Natural killer cell (primary cell): ENCODE measurements around the gene STK11IP. TPM values are rescaled to one million over a fixed set of nuclear protein-coding genes. Genes with fewer than 3 reads are reported as not detected.

Source experiments
- ATAC-seq, 3 donors: fragments of 150-1000 bp in 2 of 3; fragments of 200-7000 bp in 1 of 3; cut with Tn5 transposase; 1 replicate in 1 of 3; 2 replicates in 2 of 3; pipeline ENCODE4 v1.10.0; 2021; ENCODE audit warnings: mild to moderate bottlenecking in 2 of 3, moderate library complexity in 2 of 3
- DNase-seq, 2 donors: peaks; one replicate each; pipeline versions ENCODE4 v3.0.0 to v3.0.0-alpha.2; 2013 to 2021; ENCODE audit warnings: mixed read lengths in 1 of 2
- H3K27ac ChIP-seq: one replicate; pipeline ENCODE4 v1.5.1; 2013; ENCODE audit warnings: mild to moderate bottlenecking, low read length
- H3K27me3 ChIP-seq: one replicate; pipeline ENCODE4 v1.6.1; 2013; ENCODE audit warnings: low read length; ENCODE audit not compliant: control insufficient read depth, insufficient read depth
- H3K36me3 ChIP-seq: one replicate; pipeline ENCODE4 v1.6.1; 2013; ENCODE audit warnings: low read length; ENCODE audit not compliant: control insufficient read depth, insufficient read depth
- H3K4me1 ChIP-seq: one replicate; pipeline ENCODE4 v1.6.1; 2013; ENCODE audit warnings: low read length; ENCODE audit not compliant: control insufficient read depth, insufficient read depth
- H3K4me3 ChIP-seq: one replicate; pipeline ENCODE4 v1.5.1; 2013; ENCODE audit warnings: low read length
- H3K9me3 ChIP-seq: one replicate; pipeline ENCODE4 v1.6.1; 2013; ENCODE audit warnings: low read length; ENCODE audit not compliant: control insufficient read depth, insufficient read depth
- H3K27ac Mint-ChIP-seq, 2 donors: one replicate each; pipeline ENCODE4 v1.8.0; 2022; ENCODE audit warnings: mild to moderate bottlenecking in 2 of 2, mixed read lengths in 2 of 2, moderate library complexity in 1 of 2
- H3K27me3 Mint-ChIP-seq, 2 donors: one replicate each; pipeline ENCODE4 v1.8.0; 2022; ENCODE audit warnings: low read depth in 2 of 2, mixed read lengths in 2 of 2
- H3K36me3 Mint-ChIP-seq: one replicate; pipeline ENCODE4 v1.8.0; 2022; ENCODE audit warnings: mixed read lengths
- H3K4me1 Mint-ChIP-seq, 2 donors: one replicate each; pipeline ENCODE4 v1.8.0; 2022; ENCODE audit warnings: mixed read lengths in 2 of 2
- H3K4me3 Mint-ChIP-seq: one replicate; pipeline ENCODE4 v1.8.0; 2022; ENCODE audit warnings: mild to moderate bottlenecking, moderate library complexity, mixed read lengths
- H3K9me3 Mint-ChIP-seq, 2 donors: one replicate each; pipeline ENCODE4 v1.8.0; 2022; ENCODE audit warnings: mixed read lengths in 2 of 2
- CTCF ChIP-seq: fragments of 200-600 bp; IDR thresholded peaks from one replicate; pipeline ENCODE4 v1.8.0; 2022; ENCODE audit warnings: antibody characterized with exemption
- WGBS: methylation state at CpG from one replicate; pipeline ENCODE4 v1.1.7; 2013; ENCODE audit warnings: missing lambda C conversion rate; ENCODE audit not compliant: insufficient coverage; 5-methylcytosine and 5-hydroxymethylcytosine counted together
- intact Hi-C: fragments of 100-400 bp; cut with micrococcal nuclease; formaldehyde crosslinking; loops from one replicate; pipeline ENCODE4 v1.14.2; 2022
- total RNA-seq, 4 donors: library from RNA; stranded (reverse); fragments of 120-200 nt in 1 of 4; gene quantifications; one replicate each; pipeline versions ENCODE4 v1.2.3 to v1.2.4, GENCODE V29; 2013 to 2022

The STK11IP gene
- total RNA-seq, 3 donors from 2014 or later (not counting 1 experiment from before 2014, with no cell fraction given), result 56.1 to 76.0 (median 65.2) TPM

- no peak for TF ChIP-seq CTCF
- 83% methylated on average over 15 of the region's 15 CpGs for WGBS
- Histone ChIP-seq H3K27ac (no peak overlapping the region), H3K9me3 (no peaks in the 10 kb centered on the region), H3K27me3 (no peaks in the 10 kb centered on the region), H3K4me1 (peaks cover 13% of the 10 kb centered on the region), H3K4me3 (no peak overlapping the region), H3K36me3 (peaks cover 44% of the 10 kb centered on the region)
- ATAC-seq (no peak), DNase-seq (no peak)
- Mint-ChIP-seq H3K9me3 (no peaks in the 10 kb centered on the region), H3K36me3 (peaks cover 6% of the 10 kb centered on the region), H3K4me3 (no peak overlapping the region), H3K27me3 (no peaks in the 10 kb centered on the region), H3K4me1 (peaks cover 8 to 18% of the 10 kb centered on the region in 2 donors), H3K27ac (no peak overlapping the region)
- intact Hi-C loops, result no loop called here
Observed at GRCh38 chr2:219608399-219608964, 10.8 kb downstream of the STK11IP start.

GRCh38 chr2:219609149-219609750 lies 11.6 kb downstream of the STK11IP start:
- WGBS, result 93% methylated on average over 13 of the region's 13 CpGs
- ATAC-seq, result no peak
- no peak overlapping the region for H3K27ac Mint-ChIP-seq

GRCh38 chr2:219611306-219611705 lies 13.6 kb downstream of the STK11IP start:
- H3K4me3 ChIP-seq, result no peak overlapping the region
- no peaks in the 10 kb centered on the region for H3K27me3 ChIP-seq
- TF ChIP-seq CTCF, result no peak
- H3K9me3 ChIP-seq, result no peaks in the 10 kb centered on the region
- H3K4me1 Mint-ChIP-seq, result peaks cover 8 to 22% of the 10 kb centered on the region in 2 donors
- peaks cover 50% of the 10 kb centered on the region for H3K36me3 ChIP-seq
- H3K27ac ChIP-seq, result no peak overlapping the region
- H3K27me3 Mint-ChIP-seq, result no peaks in the 10 kb centered on the region
- 95% methylated on average over 9 of the region's 9 CpGs for WGBS
- peaks cover 6% of the 10 kb centered on the region for H3K36me3 Mint-ChIP-seq
- peak overlapping the region; percentile 22 for H3K4me3 Mint-ChIP-seq
- H3K4me1 ChIP-seq, result peaks cover 20% of the 10 kb centered on the region
- peak overlapping the region in 1 of 2 donors; percentile 50 for H3K27ac Mint-ChIP-seq
- ATAC-seq (no peak), DNase-seq (no peak)
- intact Hi-C loops, result no loop called here
- no peaks in the 10 kb centered on the region for H3K9me3 Mint-ChIP-seq

More at GRCh38 chr2:219609149-219609750, 11.6 kb downstream of the STK11IP start:
- no peak overlapping the region for H3K4me3 Mint-ChIP-seq
- H3K9me3 ChIP-seq, result no peaks in the 10 kb centered on the region
- H3K9me3 Mint-ChIP-seq, result no peaks in the 10 kb centered on the region
- intact Hi-C loops, result no loop called here
- DNase-seq, result no peak
- H3K36me3 Mint-ChIP-seq, result peaks cover 6% of the 10 kb centered on the region
- no peak overlapping the region for H3K27ac ChIP-seq
- H3K4me3 ChIP-seq, result no peak overlapping the region
- TF ChIP-seq CTCF, result no peak
- H3K27me3 ChIP-seq, result no peaks in the 10 kb centered on the region
- peaks cover 8 to 19% of the 10 kb centered on the region in 2 donors for H3K4me1 Mint-ChIP-seq
- H3K27me3 Mint-ChIP-seq, result no peaks in the 10 kb centered on the region
- peaks cover 48% of the 10 kb centered on the region for H3K36me3 ChIP-seq
- H3K4me1 ChIP-seq, result peaks cover 20% of the 10 kb centered on the region
